H1 (cell line): ENCODE results near the gene JPT2. TPM values are rescaled to one million over a fixed set of nuclear protein-coding genes. Genes with fewer than 3 reads are reported as not detected.

Source experiments
- CHD7 ChIP-seq: fragments of 300-600 bp; sonication (generic); IDR thresholded peaks from 2 replicates; pipeline ENCODE4 v1.7.1; 2012; ENCODE audit warnings: low read length, moderate library complexity, mild to moderate bottlenecking, inconsistent platforms; ENCODE audit not compliant: insufficient replicate concordance
- FOSL1 ChIP-seq: IDR thresholded peaks from 2 replicates; pipeline ENCODE4 v1.6.1; 2011; ENCODE audit warnings: mild to moderate bottlenecking, low read depth, low read length, moderate library complexity; ENCODE audit not compliant: insufficient read depth
- GTF2F1 ChIP-seq: IDR thresholded peaks from 2 replicates; pipeline ENCODE4 v1.6.1; 2012; ENCODE audit warnings: low read depth, low read length, improper control_type of control experiment, borderline replicate concordance
- HDAC2 ChIP-seq, 2 experiments: fragments of 300-600 bp in 1 of 2; sonication (generic) in 1 of 2; IDR thresholded peaks; 2 replicates each; pipeline ENCODE4 v1.6.1; 2011 to 2012; ENCODE audit warnings: low read depth in 2 of 2, low read length in 2 of 2, mild to moderate bottlenecking in 2 of 2, moderate library complexity in 2 of 2, borderline replicate concordance in 1 of 2, inconsistent platforms in 1 of 2
- RBBP5 ChIP-seq: IDR thresholded peaks from 2 replicates; pipeline ENCODE4 v1.7.1; 2012; ENCODE audit warnings: low read depth, mild to moderate bottlenecking, inconsistent platforms, low read length, moderate library complexity, borderline replicate concordance
- polyA plus RNA-seq, 7 experiments: library from polyadenylated mRNA; depleted of rRNA in 3 of 7; stranded (reverse) in 5 of 7; unstranded in 2 of 7; fragments of >200 nt in 5 of 7; fragments of 200-250 nt in 2 of 7; gene quantifications; 1 replicate in 5 of 7; 2 replicates in 1 of 7; 4 replicates in 1 of 7; pipeline versions ENCODE4 v1.2.1 to v1.2.3, GENCODE V29; 2011 to 2013; ENCODE audit warnings: missing spikeins in 2 of 7, mixed read lengths in 2 of 7
- total RNA-seq: library from RNA; stranded (reverse); fragmentation: NEBNext Ultra II Directional; extraction: Animal tissue kit (Norgen Biotek cat#: 25700); gene quantifications from 2 replicates; pipeline ENCODE4 v1.2.1, GENCODE V29; 2021

The JPT2 gene
- total and polyA plus RNA-seq, 2 of the 8 experiments (the other 6 are each of a cell fraction or from before 2014, with no cell fraction given): 67.6 to 197 TPM

GRCh38 chr16:1745181-1745899, 67.3 kb downstream of the JPT2 start (continued):
- no peak for TF ChIP-seq CHD7
- TF ChIP-seq RBBP5: no peak
- TF ChIP-seq HDAC2 (IDR thresholded peaks at IDR 0.05; ENCODE audit: borderline replicate concordance in 1 of 2, low read depth in 2 of 2, low read length in 2 of 2): no peak
- no peak for TF ChIP-seq GTF2F1
- TF ChIP-seq FOSL1: no peak
